Psoas muscle (tissue), 8 donors: ENCODE measurements around the gene ARPC1B. TPM values are rescaled to one million over a fixed set of nuclear protein-coding genes. Genes with fewer than 3 reads are reported as not detected.

Source experiments
- ATAC-seq, 4 donors: fragments of 200-7000 bp; cut with Tn5 transposase; one replicate each; pipeline ENCODE4 v1.9.1; 2020; ENCODE audit warnings: moderate library complexity in 3 of 4, mild to moderate bottlenecking in 2 of 4
- DNase-seq, 2 donors: peaks; one replicate each; pipeline ENCODE4 v3.0.0-alpha.2; 2020
- H3K27ac ChIP-seq: fragments of 200-600 bp; one replicate; pipeline ENCODE4 v1.8.0; 2022
- H3K27me3 ChIP-seq, 3 donors: fragments of 200-600 bp in 1 of 3; one replicate each; pipeline versions ENCODE4 v1.6.1 to v1.8.0; 2013 to 2022; ENCODE audit warnings: low read length in 2 of 3, mild to moderate bottlenecking in 2 of 3, moderate library complexity in 1 of 3; ENCODE audit not compliant: insufficient read depth in 3 of 3
- H3K36me3 ChIP-seq, 2 donors: fragments of 200-600 bp in 1 of 2; one replicate each; pipeline versions ENCODE4 v1.6.1 to v1.8.0; 2013 to 2022; ENCODE audit warnings: low read depth in 1 of 2, mild to moderate bottlenecking in 1 of 2, moderate library complexity in 1 of 2; ENCODE audit not compliant: insufficient read depth in 1 of 2
- H3K4me1 ChIP-seq: fragments of 200-600 bp; one replicate; pipeline ENCODE4 v1.8.0; 2022
- H3K4me3 ChIP-seq: fragments of 200-600 bp; one replicate; pipeline ENCODE4 v1.8.0; 2022; ENCODE audit warnings: mild to moderate bottlenecking
- H3K9me3 ChIP-seq: fragments of 200-600 bp; one replicate; pipeline ENCODE4 v1.8.0; 2022
- CTCF ChIP-seq: fragments of 200-600 bp; IDR thresholded peaks from one replicate; pipeline ENCODE4 v1.8.0; 2022; ENCODE audit warnings: antibody characterized with exemption
- WGBS, 3 donors: extraction: QIAGEN DNeasy Blood & Tissue Kit; methylation state at CpG; one replicate each; pipeline versions ENCODE4 v1.1.6 to v1.1.7; 2013; 5-methylcytosine and 5-hydroxymethylcytosine counted together
- intact Hi-C, 2 donors: fragments of 100-400 bp; cut with DNase I; formaldehyde crosslinking; loops; one replicate each; pipeline versions ENCODE4 v1.11.0 to v1.14.2; 2022
- polyA plus RNA-seq, 3 donors: library from polyadenylated mRNA; stranded (reverse); fragments of 200-250 nt; gene quantifications; one replicate each; pipeline ENCODE4 v1.2.3, GENCODE V29; 2013
- total RNA-seq, 4 donors: library from RNA; stranded (reverse); fragmentation: NEBNext Ultra II Directional in 2 of 4; extraction: Animal tissue kit (Norgen Biotek cat#: 25700) in 2 of 4; gene quantifications; one replicate each; pipeline versions ENCODE4 v1.2.1 to v1.2.4, GENCODE V29; 2021 to 2023
- donor health status: healthy with polysubstance abuse.
- donor health status: DM: no; HTN: no; CAD: no; lungs with moderate emphysema.
- donor health status: Bipolar disorder and iron deficiency.
- donor health status: healthy.
- donor health status: DM: yes; HTN: yes; CAD: no.
- donor health status: DM: no; HTN: no; CAD: no.
- donor health status: DM: no; HTN: no; CAD: no.
- donor health status: DM: yes; HTN: yes; CAD: no.

Gene ARPC1B
- total and polyA plus RNA-seq, 7 donors, result 12.9 to 61.5 (median 19.1) TPM

GRCh38 chr7:99420213-99420612, 45.7 kb downstream of the ARPC1B start:
- H3K9me3 ChIP-seq, result no peaks in the 10 kb centered on the region
- H3K4me1 ChIP-seq, result no peaks in the 10 kb centered on the region
- intact Hi-C loops, result no loop called here
- no peak for ATAC-seq
- no peak for DNase-seq
- H3K36me3 ChIP-seq, result peaks cover 9 to 88% of the 10 kb centered on the region in 2 donors
- no peak for TF ChIP-seq CTCF
- H3K27ac ChIP-seq, result no peak overlapping the region
- H3K4me3 ChIP-seq, result no peak overlapping the region
- WGBS, 3 donors, result 88 to 96% (median 91%) methylated on average over 5 of the region's 5 CpGs
- no peaks in the 10 kb centered on the region for H3K27me3 ChIP-seq

GRCh38 chr7:99420986-99421385, 46.5 kb downstream of the ARPC1B start:
- Histone ChIP-seq H3K4me3 (no peak overlapping the region), H3K36me3 (peaks cover 9 to 86% of the 10 kb centered on the region in 2 donors), H3K27ac (no peak overlapping the region), H3K27me3 (no peaks in the 10 kb centered on the region), H3K4me1 (no peaks in the 10 kb centered on the region), H3K9me3 (no peaks in the 10 kb centered on the region)
- WGBS, 3 donors, result 75 to 84% (median 77%) methylated on average over 7 of the region's 7 CpGs
- intact Hi-C loops, result no loop called here
- no peak for TF ChIP-seq CTCF
- no peak for ATAC-seq
- no peak for DNase-seq

GRCh38 chr7:99422186-99422585, 47.7 kb downstream of the ARPC1B start:
- H3K36me3 ChIP-seq, result peaks cover 4 to 74% of the 10 kb centered on the region in 2 donors
- H3K9me3 ChIP-seq, result no peaks in the 10 kb centered on the region
- no peak overlapping the region for H3K27ac ChIP-seq
- WGBS, 3 donors, result 88 to 95% (median 91%) methylated on average over 11 of the region's 11 CpGs
- no peak overlapping the region for H3K4me3 ChIP-seq
- no peak for ATAC-seq
- H3K27me3 ChIP-seq, result no peaks in the 10 kb centered on the region
- intact Hi-C loops, result loop anchor here in 1 of 2 donors (2.0 kb wide), 1 partner anchor 35 kb away; no protein-coding TSS in a partner anchor
- DNase-seq, result no peak
- H3K4me1 ChIP-seq, result no peaks in the 10 kb centered on the region
- no peak for TF ChIP-seq CTCF

GRCh38 chr7:99422625-99423024, 48.1 kb downstream of the ARPC1B start:
- no peaks in the 10 kb centered on the region for H3K27me3 ChIP-seq
- H3K4me3 ChIP-seq, result no peak overlapping the region
- H3K4me1 ChIP-seq, result no peaks in the 10 kb centered on the region
- H3K36me3 ChIP-seq, result peaks cover 2 to 70% of the 10 kb centered on the region in 2 donors
- no peak overlapping the region for H3K27ac ChIP-seq
- intact Hi-C loops, result loop anchor here in 1 of 2 donors (2.0 kb wide), 1 partner anchor 34 kb away; no protein-coding TSS in a partner anchor
- ATAC-seq (no peak), DNase-seq (no peak)
- TF ChIP-seq CTCF, result no peak
- no peaks in the 10 kb centered on the region for H3K9me3 ChIP-seq
- 85 to 90% (median 86%) methylated on average over 5 of the region's 5 CpGs for WGBS, 3 donors
